Right lobe of liver (tissue), 4 donors: ENCODE measurements around the gene UQCRHL.

Experiments used
- POLR2A ChIP-seq: fragments of 450-650 bp; IDR thresholded peaks from one replicate; pipeline ENCODE4 v1.6.1; 2017; ENCODE audit warnings: antibody characterized with exemption, mild to moderate bottlenecking
- TF ChIP-seq, protein P1 (sequence below), 4 donors: fragments of 200-600 bp in 3 of 4; fragments of 450-650 bp in 1 of 4; IDR thresholded peaks; one replicate each; pipeline versions ENCODE4 v1.5.1 to v1.8.0; 2016 to 2022; ENCODE audit warnings: antibody characterized with exemption in 4 of 4, mild to moderate bottlenecking in 2 of 4
- donor health status: DM: no; HTN: no; CAD: no.
- donor health status: DM: no; HTN: no; CAD: no.
- donor health status: DM: no; HTN: yes; CAD: no.

DNA sequence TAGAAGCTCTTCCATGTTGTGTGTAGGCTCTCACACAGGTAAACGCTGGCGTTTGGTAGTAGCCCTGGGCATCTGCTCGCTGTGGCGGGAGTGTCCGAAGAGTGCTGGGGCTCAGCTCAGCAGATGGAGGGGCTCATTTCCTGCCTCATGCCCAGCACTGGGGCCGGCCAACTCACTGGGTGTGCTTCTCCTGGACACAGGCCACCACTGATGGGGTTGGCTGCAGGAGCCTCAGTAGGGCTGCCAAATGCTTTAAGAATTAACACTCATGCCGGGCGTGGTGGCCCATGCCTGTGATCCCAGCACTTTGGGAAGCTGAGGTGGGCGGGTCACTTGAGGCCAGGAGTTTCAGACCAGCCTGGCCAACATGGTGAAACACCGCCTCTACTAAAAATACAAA lies 20.9 kb downstream of the UQCRHL start:
- TF ChIP-seq, protein P1, sequence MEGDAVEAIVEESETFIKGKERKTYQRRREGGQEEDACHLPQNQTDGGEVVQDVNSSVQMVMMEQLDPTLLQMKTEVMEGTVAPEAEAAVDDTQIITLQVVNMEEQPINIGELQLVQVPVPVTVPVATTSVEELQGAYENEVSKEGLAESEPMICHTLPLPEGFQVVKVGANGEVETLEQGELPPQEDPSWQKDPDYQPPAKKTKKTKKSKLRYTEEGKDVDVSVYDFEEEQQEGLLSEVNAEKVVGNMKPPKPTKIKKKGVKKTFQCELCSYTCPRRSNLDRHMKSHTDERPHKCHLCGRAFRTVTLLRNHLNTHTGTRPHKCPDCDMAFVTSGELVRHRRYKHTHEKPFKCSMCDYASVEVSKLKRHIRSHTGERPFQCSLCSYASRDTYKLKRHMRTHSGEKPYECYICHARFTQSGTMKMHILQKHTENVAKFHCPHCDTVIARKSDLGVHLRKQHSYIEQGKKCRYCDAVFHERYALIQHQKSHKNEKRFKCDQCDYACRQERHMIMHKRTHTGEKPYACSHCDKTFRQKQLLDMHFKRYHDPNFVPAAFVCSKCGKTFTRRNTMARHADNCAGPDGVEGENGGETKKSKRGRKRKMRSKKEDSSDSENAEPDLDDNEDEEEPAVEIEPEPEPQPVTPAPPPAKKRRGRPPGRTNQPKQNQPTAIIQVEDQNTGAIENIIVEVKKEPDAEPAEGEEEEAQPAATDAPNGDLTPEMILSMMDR (IDR thresholded peaks at IDR 0.05): no peak
- no peak for TF ChIP-seq POLR2A
